ENCODE data around the gene ZNF576.
"Not testable (repeated sequence)": the region's sequence is repeated elsewhere in the genome, so short reads cannot be mapped to it uniquely, and the experiment has no call there.

ZNF576 gene

DNA sequence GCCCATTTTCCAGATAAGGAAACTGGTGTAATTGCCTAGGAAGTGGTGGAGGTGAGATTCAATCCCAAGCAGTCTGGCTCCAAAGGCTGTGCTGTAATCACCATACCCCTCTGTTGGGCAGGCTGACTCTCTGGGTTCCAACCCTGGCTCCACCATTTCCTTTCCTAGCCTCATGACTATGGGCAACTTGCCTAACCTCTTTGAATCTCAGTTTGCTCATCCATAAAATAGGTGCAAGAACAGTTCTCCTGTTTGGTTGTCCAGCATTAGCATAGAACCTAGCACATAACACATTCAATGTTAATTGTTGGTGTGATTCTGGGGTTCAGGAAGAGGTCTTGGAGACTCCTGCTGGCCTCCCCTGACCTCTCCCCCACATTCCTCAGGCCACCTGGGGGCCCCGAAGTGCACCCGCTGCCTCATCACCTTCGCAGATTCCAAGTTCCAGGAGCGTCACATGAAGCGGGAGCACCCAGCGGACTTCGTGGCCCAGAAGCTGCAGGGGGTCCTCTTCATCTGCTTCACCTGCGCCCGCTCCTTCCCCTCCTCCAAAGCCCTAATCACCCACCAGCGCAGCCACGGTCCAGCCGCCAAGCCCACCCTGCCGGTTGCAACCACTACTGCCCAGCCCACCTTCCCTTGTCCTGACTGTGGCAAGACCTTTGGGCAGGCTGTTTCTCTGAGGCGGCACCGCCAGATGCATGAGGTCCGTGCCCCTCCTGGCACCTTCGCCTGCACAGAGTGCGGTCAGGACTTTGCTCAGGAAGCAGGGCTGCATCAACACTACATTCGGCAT, 2.2 kb downstream of the ZNF576 start:
- no peaks in the 10 kb centered on the region for H3K9me3 ChIP-seq (ENCODE audit: control insufficient read depth in 2 of 2, low read length in 2 of 2)
- H3K9ac ChIP-seq (ENCODE audit: low read depth in 1 of 2, low read length in 2 of 2) = no peak overlapping the region
- H3K4me1 ChIP-seq (ENCODE audit: control insufficient read depth in 2 of 2, insufficient read depth in 2 of 2, low read length in 2 of 2) = peaks cover 18 to 30% of the 10 kb centered on the region in 2 donors
- no peaks in the 10 kb centered on the region for H3K27me3 ChIP-seq (ENCODE audit: control insufficient read depth in 2 of 2, insufficient read depth in 2 of 2, low read length in 2 of 2)
- H3K27ac ChIP-seq (ENCODE audit: low read depth in 2 of 2, low read length in 2 of 2) = no peak overlapping the region
- no peak overlapping the region for H3K4me3 ChIP-seq (ENCODE audit: low read length in 2 of 2)
- H3K36me3 ChIP-seq (ENCODE audit: control insufficient read depth in 2 of 2, insufficient read depth in 2 of 2, low read length in 2 of 2) = peaks cover 16 to 20% of the 10 kb centered on the region in 2 donors

DNA sequence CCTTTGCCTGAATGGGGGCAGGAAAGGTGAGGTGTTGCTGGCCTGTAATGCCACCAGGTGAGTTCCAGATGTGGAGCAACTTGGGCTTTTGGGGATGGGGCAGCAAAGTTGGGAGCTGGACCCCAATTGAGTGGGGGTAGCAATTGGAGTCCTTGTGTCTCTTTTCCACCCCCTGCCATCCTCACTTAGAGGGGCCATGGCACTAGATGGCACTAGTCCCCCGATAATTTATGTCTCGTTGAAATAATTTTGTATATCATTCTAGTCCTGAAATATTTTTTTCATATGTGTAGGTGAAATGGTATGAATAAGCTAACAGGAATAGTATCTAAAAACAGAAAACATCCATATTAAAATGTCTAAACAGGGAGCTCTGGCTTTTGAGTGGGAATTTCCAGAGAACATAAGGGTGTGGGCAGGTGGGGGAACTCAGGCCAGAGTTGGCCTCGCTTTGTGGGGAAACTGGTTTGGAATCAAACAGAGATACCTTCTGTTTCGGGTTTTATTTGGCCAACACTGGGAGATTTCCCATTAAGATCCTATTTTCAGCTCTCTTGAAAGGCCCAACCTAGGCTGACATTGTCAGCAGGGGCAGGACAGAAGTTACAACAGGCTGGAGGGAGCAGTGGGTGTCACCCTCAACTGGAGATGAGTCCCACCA, 3.4 kb downstream of the ZNF576 start:
- H3K27ac ChIP-seq (ENCODE audit: low read depth in 2 of 2, low read length in 2 of 2) = no peak overlapping the region

DNA sequence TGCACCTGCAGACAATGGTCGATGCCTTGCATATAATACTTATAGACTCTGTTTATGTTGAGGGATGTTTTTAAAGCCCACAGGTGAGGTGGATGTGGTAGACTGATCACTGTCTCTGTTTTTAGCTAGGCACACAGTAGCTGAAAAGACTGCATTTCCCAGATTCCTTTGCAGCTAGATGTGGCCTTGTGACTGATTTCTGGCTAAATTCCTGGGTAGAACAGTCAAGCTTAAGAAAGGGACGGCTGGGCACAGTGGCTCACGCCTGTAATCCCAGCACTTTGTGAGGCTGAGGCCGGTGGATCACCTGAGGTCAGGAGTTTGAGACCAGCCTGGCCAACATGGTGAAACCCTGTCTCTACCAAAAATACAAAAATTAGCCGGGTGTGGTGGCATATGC, 3.9 kb downstream of the ZNF576 start:
- Histone ChIP-seq H3K36me3 (ENCODE audit: control insufficient read depth in 2 of 2, insufficient read depth in 2 of 2, low read length in 2 of 2) (peaks cover 16 to 18% of the 10 kb centered on the region in 2 donors), H3K4me1 (ENCODE audit: control insufficient read depth in 2 of 2, insufficient read depth in 2 of 2, low read length in 2 of 2) (peaks cover 12 to 17% of the 10 kb centered on the region in 2 donors)
- not testable (repeated sequence) for H3K27ac ChIP-seq (ENCODE audit: low read depth in 2 of 2, low read length in 2 of 2); H3K9ac ChIP-seq (ENCODE audit: low read depth in 1 of 2, low read length in 2 of 2); H3K27me3 ChIP-seq (ENCODE audit: control insufficient read depth in 2 of 2, insufficient read depth in 2 of 2, low read length in 2 of 2); H3K9me3 ChIP-seq (ENCODE audit: control insufficient read depth in 2 of 2, low read length in 2 of 2); H3K4me3 ChIP-seq (ENCODE audit: low read length in 2 of 2)

More for the DNA sequence above, 3.4 kb downstream of the ZNF576 start:
- H3K36me3 ChIP-seq (ENCODE audit: control insufficient read depth in 2 of 2, insufficient read depth in 2 of 2, low read length in 2 of 2) = peaks cover 16 to 18% of the 10 kb centered on the region in 2 donors
- no peak overlapping the region for H3K4me3 ChIP-seq (ENCODE audit: low read length in 2 of 2)
- H3K4me1 ChIP-seq (ENCODE audit: control insufficient read depth in 2 of 2, insufficient read depth in 2 of 2, low read length in 2 of 2) = peaks cover 14 to 23% of the 10 kb centered on the region in 2 donors
- no peaks in the 10 kb centered on the region for H3K27me3 ChIP-seq (ENCODE audit: control insufficient read depth in 2 of 2, insufficient read depth in 2 of 2, low read length in 2 of 2)
- H3K9me3 ChIP-seq (ENCODE audit: control insufficient read depth in 2 of 2, low read length in 2 of 2) = no peaks in the 10 kb centered on the region
- no peak overlapping the region for H3K9ac ChIP-seq (ENCODE audit: low read depth in 1 of 2, low read length in 2 of 2)

- no peaks in the 10 kb centered on the region for H3K27me3 ChIP-seq (ENCODE audit: control insufficient read depth in 2 of 2, insufficient read depth in 2 of 2, low read length in 2 of 2)
- no peak overlapping the region for H3K4me3 ChIP-seq (ENCODE audit: low read length in 2 of 2)
- H3K36me3 ChIP-seq (ENCODE audit: control insufficient read depth in 2 of 2, insufficient read depth in 2 of 2, low read length in 2 of 2) = peaks cover 4 to 8% of the 10 kb centered on the region in 2 donors
- H3K9ac ChIP-seq (ENCODE audit: low read depth in 1 of 2, low read length in 2 of 2) = no peak overlapping the region
- no peaks in the 10 kb centered on the region for H3K4me1 ChIP-seq (ENCODE audit: control insufficient read depth in 2 of 2, insufficient read depth in 2 of 2, low read length in 2 of 2)
- no peaks in the 10 kb centered on the region for H3K9me3 ChIP-seq (ENCODE audit: control insufficient read depth in 2 of 2, low read length in 2 of 2)
- no peak overlapping the region for H3K27ac ChIP-seq (ENCODE audit: low read depth in 2 of 2, low read length in 2 of 2)
These were observed 9.6 kb downstream of the ZNF576 start for GRCh38 chr19:43605875-43606568.

DNA sequence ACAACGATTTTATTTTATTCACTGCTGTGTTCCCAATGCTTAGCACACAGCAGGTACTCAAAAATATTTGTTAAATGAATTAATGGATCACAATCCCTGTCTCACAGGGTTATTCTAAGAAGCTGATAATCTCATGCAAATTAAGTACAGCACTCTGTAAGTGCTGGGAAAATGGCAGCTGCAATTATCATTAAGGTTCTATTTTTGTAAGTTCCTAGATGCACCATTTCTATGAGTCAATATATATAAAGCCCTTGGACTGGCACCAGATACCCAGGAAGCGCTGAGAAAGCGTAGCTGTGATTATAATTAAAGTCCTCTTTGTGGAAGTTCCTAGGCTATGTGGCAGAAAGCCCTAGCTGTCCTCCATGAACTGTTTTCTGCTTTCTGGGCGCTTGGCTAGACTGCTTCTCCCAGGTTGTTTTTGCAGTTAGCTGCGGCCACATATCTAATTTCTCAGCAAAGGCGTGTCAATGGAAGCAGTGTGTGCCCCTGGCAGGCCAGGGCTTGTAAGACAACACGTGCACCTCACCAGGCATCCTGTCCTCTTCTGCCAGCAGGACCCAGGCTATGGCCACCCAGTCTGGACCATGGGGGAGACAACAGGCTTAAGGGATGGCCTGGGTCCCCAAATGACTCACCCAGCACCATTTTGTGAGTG, 10.3 kb downstream of the ZNF576 start:
- H3K27me3 ChIP-seq (ENCODE audit: control insufficient read depth in 2 of 2, insufficient read depth in 2 of 2, low read length in 2 of 2) = no peaks in the 10 kb centered on the region
- no peak overlapping the region for H3K27ac ChIP-seq (ENCODE audit: low read depth in 2 of 2, low read length in 2 of 2)
- peaks cover 0 to 6% of the 10 kb centered on the region in 2 donors for H3K36me3 ChIP-seq (ENCODE audit: control insufficient read depth in 2 of 2, insufficient read depth in 2 of 2, low read length in 2 of 2)
- no peak overlapping the region for H3K9ac ChIP-seq (ENCODE audit: low read depth in 1 of 2, low read length in 2 of 2)
- H3K4me1 ChIP-seq (ENCODE audit: control insufficient read depth in 2 of 2, insufficient read depth in 2 of 2, low read length in 2 of 2) = no peaks in the 10 kb centered on the region
- H3K4me3 ChIP-seq (ENCODE audit: low read length in 2 of 2) = no peak overlapping the region
- no peaks in the 10 kb centered on the region for H3K9me3 ChIP-seq (ENCODE audit: control insufficient read depth in 2 of 2, low read length in 2 of 2)

- no peaks in the 10 kb centered on the region for H3K27me3 ChIP-seq (ENCODE audit: control insufficient read depth in 2 of 2, insufficient read depth in 2 of 2, low read length in 2 of 2)
- no peak overlapping the region for H3K9ac ChIP-seq (ENCODE audit: low read depth in 1 of 2, low read length in 2 of 2)
- no peak overlapping the region for H3K27ac ChIP-seq (ENCODE audit: low read depth in 2 of 2, low read length in 2 of 2)
- peaks cover 0 to 12% of the 10 kb centered on the region in 2 donors for H3K36me3 ChIP-seq (ENCODE audit: control insufficient read depth in 2 of 2, insufficient read depth in 2 of 2, low read length in 2 of 2)
- H3K9me3 ChIP-seq (ENCODE audit: control insufficient read depth in 2 of 2, low read length in 2 of 2) = no peaks in the 10 kb centered on the region
- H3K4me1 ChIP-seq (ENCODE audit: control insufficient read depth in 2 of 2, insufficient read depth in 2 of 2, low read length in 2 of 2) = no peaks in the 10 kb centered on the region
- no peak overlapping the region for H3K4me3 ChIP-seq (ENCODE audit: low read length in 2 of 2)
These were observed 11.1 kb downstream of the ZNF576 start for GRCh38 chr19:43607238-43608205.

DNA sequence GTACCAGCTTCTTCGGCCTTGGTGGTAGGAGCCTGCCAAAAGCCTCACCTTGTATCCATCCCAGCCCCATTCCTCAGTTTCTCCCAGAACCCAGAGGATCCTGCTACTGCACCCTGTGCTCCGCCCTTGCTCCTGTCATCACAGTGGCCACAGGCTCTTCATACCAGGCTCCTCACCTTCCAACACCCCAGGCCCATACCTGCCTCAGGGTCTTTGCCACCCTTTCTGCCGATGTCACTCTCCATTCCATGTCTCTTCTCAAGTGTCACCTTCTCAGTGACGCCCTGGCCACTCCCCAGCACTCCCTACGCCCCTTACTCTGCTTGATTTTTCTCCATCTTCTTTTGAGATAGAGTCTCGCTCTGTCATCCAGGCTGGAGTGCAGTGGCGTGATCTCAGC, 13.5 kb downstream of the ZNF576 start:
- Histone ChIP-seq H3K36me3 (ENCODE audit: control insufficient read depth in 2 of 2, insufficient read depth in 2 of 2, low read length in 2 of 2) (peaks cover 0 to 20% of the 10 kb centered on the region in 2 donors), H3K4me1 (ENCODE audit: control insufficient read depth in 2 of 2, insufficient read depth in 2 of 2, low read length in 2 of 2) (no peaks in the 10 kb centered on the region), H3K9ac (ENCODE audit: low read depth in 1 of 2, low read length in 2 of 2) (no peak overlapping the region), H3K27me3 (ENCODE audit: control insufficient read depth in 2 of 2, insufficient read depth in 2 of 2, low read length in 2 of 2) (no peaks in the 10 kb centered on the region), H3K4me3 (ENCODE audit: low read length in 2 of 2) (no peak overlapping the region), H3K27ac (ENCODE audit: low read depth in 2 of 2, low read length in 2 of 2) (no peak overlapping the region), H3K9me3 (ENCODE audit: control insufficient read depth in 2 of 2, low read length in 2 of 2) (no peaks in the 10 kb centered on the region)

DNA sequence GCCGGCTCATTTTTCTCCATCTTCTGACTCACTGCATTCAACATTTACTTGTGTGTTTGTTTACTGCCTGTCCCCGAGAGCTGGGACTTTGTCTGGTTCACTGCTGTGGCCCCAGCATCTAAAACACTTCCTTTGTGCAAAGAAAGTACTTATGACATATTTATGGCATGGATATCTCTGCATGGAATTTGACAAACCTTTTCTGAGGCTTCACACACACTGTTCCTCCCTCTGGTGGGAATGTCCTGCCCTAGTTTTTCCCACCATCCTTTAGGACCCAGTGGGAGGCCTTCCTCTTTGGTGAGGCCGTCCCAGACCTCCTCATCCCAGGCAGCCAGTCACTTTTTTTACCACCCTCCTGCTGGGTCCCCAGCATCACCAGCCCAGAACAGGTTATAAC, 14.1 kb downstream of the ZNF576 start:
- no peak overlapping the region for H3K27ac ChIP-seq (ENCODE audit: low read depth in 2 of 2, low read length in 2 of 2)
- H3K4me1 ChIP-seq (ENCODE audit: control insufficient read depth in 2 of 2, insufficient read depth in 2 of 2, low read length in 2 of 2) = no peaks in the 10 kb centered on the region
- no peak overlapping the region for H3K9ac ChIP-seq (ENCODE audit: low read depth in 1 of 2, low read length in 2 of 2)
- H3K36me3 ChIP-seq (ENCODE audit: control insufficient read depth in 2 of 2, insufficient read depth in 2 of 2, low read length in 2 of 2) = peaks cover 0 to 20% of the 10 kb centered on the region in 2 donors
- no peaks in the 10 kb centered on the region for H3K9me3 ChIP-seq (ENCODE audit: control insufficient read depth in 2 of 2, low read length in 2 of 2)
- H3K4me3 ChIP-seq (ENCODE audit: low read length in 2 of 2) = no peak overlapping the region
- no peaks in the 10 kb centered on the region for H3K27me3 ChIP-seq (ENCODE audit: control insufficient read depth in 2 of 2, insufficient read depth in 2 of 2, low read length in 2 of 2)

GRCh38 chr19:43611788-43612187, 15.4 kb downstream of the ZNF576 start, which contains the start of gene SRRM5:
Gene SRRM5 (plus strand): TSS chr19:43612088. CDS start chr19:43612122, 34 bp downstream.
- no peaks in the 10 kb centered on the region for H3K27me3 ChIP-seq (ENCODE audit: control insufficient read depth in 2 of 2, insufficient read depth in 2 of 2, low read length in 2 of 2)
- no peak within 1 kb of the TSS for H3K27ac ChIP-seq (ENCODE audit: low read depth in 2 of 2, low read length in 2 of 2)
- no peaks in the 10 kb centered on the region for H3K9me3 ChIP-seq (ENCODE audit: control insufficient read depth in 2 of 2, low read length in 2 of 2)
- no peak within 1 kb of the TSS for H3K9ac ChIP-seq (ENCODE audit: low read depth in 1 of 2, low read length in 2 of 2)
- H3K4me3 ChIP-seq (ENCODE audit: low read length in 2 of 2) = no peak within 1 kb of the TSS
- H3K4me1 ChIP-seq (ENCODE audit: control insufficient read depth in 2 of 2, insufficient read depth in 2 of 2, low read length in 2 of 2) = no peaks in the 10 kb centered on the region
- peaks cover 0 to 20% of the 10 kb centered on the region in 2 donors for H3K36me3 ChIP-seq (ENCODE audit: control insufficient read depth in 2 of 2, insufficient read depth in 2 of 2, low read length in 2 of 2)

Measured in mucosa of rectum (tissue), 2 donors.